Fibroblast of lung (primary cell): ENCODE results near the gene DAAM1. TPM values are rescaled to one million over a fixed set of nuclear protein-coding genes. Genes with fewer than 3 reads are reported as not detected.

ENCODE experiments used
- DNase-seq, 2 donors: peaks; one replicate each; pipeline versions ENCODE4 v3.0.0 to v3.0.0-alpha.2; 2010; ENCODE audit warnings: low read depth in 2 of 2
- H2AFZ ChIP-seq: 2 replicates; pipeline ENCODE4 v1.5.1; 2012; ENCODE audit warnings: low read length, control low read depth, inconsistent platforms
- H3K27ac ChIP-seq: 2 replicates; pipeline ENCODE4 v1.5.1; 2011; ENCODE audit warnings: low read length, control low read depth; ENCODE audit not compliant: insufficient read depth
- H3K27me3 ChIP-seq: 2 replicates; pipeline ENCODE4 v1.5.1; 2011; ENCODE audit warnings: mild to moderate bottlenecking, low read length; ENCODE audit not compliant: control insufficient read depth, insufficient read depth
- H3K36me3 ChIP-seq: 2 replicates; pipeline ENCODE4 v1.5.1; 2011; ENCODE audit warnings: low read length; ENCODE audit not compliant: control insufficient read depth, insufficient read depth
- H3K4me1 ChIP-seq: 2 replicates; pipeline ENCODE4 v1.5.1; 2011; ENCODE audit warnings: low read length; ENCODE audit not compliant: control insufficient read depth, insufficient read depth; ENCODE audit errors: extremely low read depth
- H3K4me2 ChIP-seq: 2 replicates; pipeline ENCODE4 v1.5.1; 2011; ENCODE audit warnings: low read length, control low read depth; ENCODE audit not compliant: insufficient read depth; ENCODE audit errors: extremely low read depth
- H3K4me3 ChIP-seq, 4 experiments: fragments of 200-600 bp in 1 of 4; sonication (generic) in 1 of 4; replicated peaks in 1 of 4; 2 replicates each; pipeline ENCODE4 v1.5.1; 2011 to 2016; ENCODE audit warnings: low read length in 4 of 4, low read depth in 3 of 4, mild to moderate bottlenecking in 3 of 4, control low read depth in 2 of 4, inconsistent platforms in 1 of 4, mixed read lengths in 1 of 4; ENCODE audit not compliant: insufficient read depth in 1 of 4; ENCODE audit errors: control extremely low read depth in 1 of 4
- H3K79me2 ChIP-seq: 2 replicates; pipeline ENCODE4 v1.5.1; 2012; ENCODE audit warnings: mild to moderate bottlenecking, low read length, inconsistent platforms; ENCODE audit not compliant: control insufficient read depth, insufficient read depth
- H3K9ac ChIP-seq: 2 replicates; pipeline ENCODE4 v1.5.1; 2011; ENCODE audit warnings: mild to moderate bottlenecking, low read length, control low read depth; ENCODE audit not compliant: insufficient read depth
- H3K9me3 ChIP-seq: 2 replicates; pipeline ENCODE4 v1.5.1; 2012; ENCODE audit warnings: low read depth, low read length; ENCODE audit not compliant: control insufficient read depth, insufficient read depth
- H4K20me1 ChIP-seq: 2 replicates; pipeline ENCODE4 v1.5.1; 2011; ENCODE audit warnings: low read length; ENCODE audit not compliant: control insufficient read depth, insufficient read depth; ENCODE audit errors: extremely low read depth
- EZH2 ChIP-seq: IDR thresholded peaks from 2 replicates; pipeline ENCODE4 v1.5.1; 2012; ENCODE audit warnings: low read length, control low read depth, mild to moderate bottlenecking; ENCODE audit errors: missing control alignments
- polyA plus RNA-seq, 2 donors: library from polyadenylated mRNA; depleted of rRNA in 1 of 2; stranded (reverse) in 1 of 2; unstranded in 1 of 2; fragments of >200 nt; gene quantifications; 2 replicates each; pipeline ENCODE4 v1.2.1, GENCODE V29; 2011 to 2012; ENCODE audit warnings: missing spikeins in 1 of 2
- total RNA-seq: library from RNA; depleted of rRNA; stranded (reverse); fragments of >200 nt; gene quantifications from 2 replicates; pipeline ENCODE4 v1.2.1, GENCODE V29; 2014
- TF ChIP-seq, protein P1 (sequence below), 2 donors: IDR thresholded peaks in 1 of 2; conservative IDR thresholded peaks in 1 of 2; 1 replicate in 1 of 2; 2 replicates in 1 of 2; pipeline ENCODE4 v1.5.1; 2011 to 2012; ENCODE audit warnings: low read length in 2 of 2, control low read depth in 1 of 2, inconsistent platforms in 1 of 2, low read depth in 1 of 2, mild to moderate bottlenecking in 1 of 2

Gene DAAM1
- total and polyA plus RNA-seq, 2 donors (not counting 1 experiment from before 2014, with no cell fraction given), result 15.5 to 36.3 TPM

DNA sequence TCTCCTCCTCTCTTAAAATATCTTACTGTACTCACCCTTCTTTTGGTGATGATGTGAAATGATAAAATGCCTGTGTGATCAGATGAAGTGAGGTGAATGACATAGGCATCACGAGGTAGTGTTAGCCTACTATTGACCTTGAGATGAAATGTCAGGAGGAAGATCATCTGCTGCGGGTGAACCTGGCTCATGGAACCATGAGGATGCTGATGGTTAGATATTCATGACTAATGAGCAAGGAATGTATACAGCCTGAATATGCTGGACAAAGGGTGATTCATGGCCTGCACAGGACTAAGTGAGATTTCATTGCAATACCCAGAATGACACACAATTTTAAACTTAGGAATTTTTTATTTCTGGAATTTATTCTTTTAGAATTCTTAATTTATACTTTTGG is 89.6 kb downstream of the DAAM1 start:
- Histone ChIP-seq H3K27ac (peak overlapping the region; percentile 62), H3K36me3 (no peaks in the 10 kb centered on the region), H3K4me2 (no peak overlapping the region), H3K27me3 (no peaks in the 10 kb centered on the region), H3K9me3 (no peaks in the 10 kb centered on the region), H3K9ac (no peak overlapping the region), H4K20me1 (no peaks in the 10 kb centered on the region), H2AFZ (no peak overlapping the region), H3K4me1 (peaks cover 51% of the 10 kb centered on the region), H3K4me3 (no peak overlapping the region), H3K79me2 (no peaks in the 10 kb centered on the region)
- DNase-seq, result peak; percentile 89 to 96
- TF ChIP-seq, protein P1, sequence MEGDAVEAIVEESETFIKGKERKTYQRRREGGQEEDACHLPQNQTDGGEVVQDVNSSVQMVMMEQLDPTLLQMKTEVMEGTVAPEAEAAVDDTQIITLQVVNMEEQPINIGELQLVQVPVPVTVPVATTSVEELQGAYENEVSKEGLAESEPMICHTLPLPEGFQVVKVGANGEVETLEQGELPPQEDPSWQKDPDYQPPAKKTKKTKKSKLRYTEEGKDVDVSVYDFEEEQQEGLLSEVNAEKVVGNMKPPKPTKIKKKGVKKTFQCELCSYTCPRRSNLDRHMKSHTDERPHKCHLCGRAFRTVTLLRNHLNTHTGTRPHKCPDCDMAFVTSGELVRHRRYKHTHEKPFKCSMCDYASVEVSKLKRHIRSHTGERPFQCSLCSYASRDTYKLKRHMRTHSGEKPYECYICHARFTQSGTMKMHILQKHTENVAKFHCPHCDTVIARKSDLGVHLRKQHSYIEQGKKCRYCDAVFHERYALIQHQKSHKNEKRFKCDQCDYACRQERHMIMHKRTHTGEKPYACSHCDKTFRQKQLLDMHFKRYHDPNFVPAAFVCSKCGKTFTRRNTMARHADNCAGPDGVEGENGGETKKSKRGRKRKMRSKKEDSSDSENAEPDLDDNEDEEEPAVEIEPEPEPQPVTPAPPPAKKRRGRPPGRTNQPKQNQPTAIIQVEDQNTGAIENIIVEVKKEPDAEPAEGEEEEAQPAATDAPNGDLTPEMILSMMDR (conservative IDR thresholded peaks at IDR 0.05 in 1 of 2, IDR thresholded peaks at IDR 0.05 in 1 of 2; ENCODE audit: low read depth in 1 of 2, low read length in 2 of 2), result no peak
- TF ChIP-seq EZH2, result no peak

DNA sequence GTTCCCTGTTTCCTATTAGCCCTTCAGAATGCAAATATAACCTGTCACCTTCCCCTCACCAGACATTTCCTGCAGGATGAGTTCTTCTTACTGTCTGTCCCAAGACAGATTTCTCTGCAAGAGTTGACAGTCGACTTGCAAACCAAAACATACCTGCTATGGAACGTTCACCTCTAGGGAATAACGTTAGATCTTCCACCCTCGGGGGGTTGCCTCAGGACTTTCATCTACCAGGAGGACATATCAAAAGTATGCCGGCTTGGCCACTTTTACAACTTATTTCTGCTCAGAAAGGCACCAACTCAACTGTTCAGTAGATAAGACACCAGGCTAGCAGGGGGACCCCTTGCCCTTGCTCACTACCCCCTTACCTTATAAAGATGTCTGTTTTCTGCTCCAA is 92.5 kb downstream of the DAAM1 start:
- Histone ChIP-seq H3K27ac (no peak overlapping the region), H3K4me3 (no peak overlapping the region), H3K79me2 (no peaks in the 10 kb centered on the region), H4K20me1 (no peaks in the 10 kb centered on the region), H3K27me3 (no peaks in the 10 kb centered on the region), H3K36me3 (no peaks in the 10 kb centered on the region), H3K9ac (no peak overlapping the region), H3K4me1 (peaks cover 37% of the 10 kb centered on the region), H2AFZ (no peak overlapping the region), H3K4me2 (no peak overlapping the region), H3K9me3 (no peaks in the 10 kb centered on the region)
- TF ChIP-seq, protein P1 (conservative IDR thresholded peaks at IDR 0.05 in 1 of 2, IDR thresholded peaks at IDR 0.05 in 1 of 2; ENCODE audit: low read depth in 1 of 2, low read length in 2 of 2), result no peak
- TF ChIP-seq EZH2, result no peak
- no peak for DNase-seq

DNA sequence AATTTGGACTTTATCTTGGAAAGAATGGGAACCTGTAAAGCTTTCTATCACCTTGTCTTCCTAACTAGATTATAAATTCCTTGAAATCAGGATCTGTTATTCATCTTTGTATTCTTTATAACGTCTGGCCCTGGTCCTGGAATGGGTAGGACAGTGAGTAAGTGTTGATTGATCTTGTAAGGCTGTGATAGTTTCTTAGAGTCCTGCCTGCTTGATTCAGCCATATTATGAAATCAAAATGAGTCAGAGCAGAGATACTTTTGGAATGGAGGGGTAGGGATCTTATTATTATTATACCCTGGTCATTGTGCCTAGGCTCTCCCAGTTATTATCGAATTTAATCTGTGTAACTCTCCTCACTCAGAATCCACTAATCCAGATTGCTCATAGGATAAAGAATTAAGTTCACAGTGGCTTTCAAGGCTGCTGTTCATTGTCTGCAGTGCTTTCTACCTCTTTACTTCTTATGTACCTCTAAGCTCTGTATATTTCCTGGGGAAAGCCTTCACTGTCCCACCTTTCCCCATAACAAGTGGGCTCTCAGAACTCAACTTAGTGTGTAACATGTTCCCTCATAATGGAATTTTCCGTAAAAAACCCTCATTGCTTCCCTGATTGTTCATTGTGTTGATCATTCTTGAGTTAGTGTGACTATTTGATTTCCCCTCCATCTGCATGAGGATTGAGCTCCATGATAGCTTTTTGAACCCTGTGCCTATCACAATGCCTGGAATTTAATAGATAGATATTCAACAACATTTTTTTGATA is 93.3 kb downstream of the DAAM1 start:
- TF ChIP-seq EZH2, result no peak
- TF ChIP-seq, protein P1 (conservative IDR thresholded peaks at IDR 0.05 in 1 of 2, IDR thresholded peaks at IDR 0.05 in 1 of 2; ENCODE audit: low read depth in 1 of 2, low read length in 2 of 2), result no peak
- Histone ChIP-seq H3K4me1 (peaks cover 29% of the 10 kb centered on the region), H3K9ac (no peak overlapping the region), H3K27me3 (no peaks in the 10 kb centered on the region), H3K36me3 (no peaks in the 10 kb centered on the region), H3K79me2 (no peaks in the 10 kb centered on the region), H3K4me2 (no peak overlapping the region), H3K9me3 (no peaks in the 10 kb centered on the region), H4K20me1 (no peaks in the 10 kb centered on the region), H3K4me3 (no peak overlapping the region), H2AFZ (no peak overlapping the region), H3K27ac (peak overlapping the region; percentile 23)
- DNase-seq, result peak; percentile 76 to 82
